Activated gamma-delta T cell treated with Interleukin-2 at 50 U/mL for 16 hours (primary cell): ENCODE measurements around the gene ATG9B.
"Not testable (repeated sequence)": the region's sequence is repeated elsewhere in the genome, so short reads cannot be mapped to it uniquely, and the experiment has no call there.

Experiments
- DNase-seq: peaks from one replicate; pipeline ENCODE4 v3.0.0-alpha.2; 2020

The ATG9B gene

GRCh38 chr7:151035902-151036301, 11.6 kb upstream of the ATG9B start:
- DNase-seq: no peak

- no peak for DNase-seq
Observed at GRCh38 chr7:151035026-151035717, 10.9 kb upstream of the ATG9B start.

DNA sequence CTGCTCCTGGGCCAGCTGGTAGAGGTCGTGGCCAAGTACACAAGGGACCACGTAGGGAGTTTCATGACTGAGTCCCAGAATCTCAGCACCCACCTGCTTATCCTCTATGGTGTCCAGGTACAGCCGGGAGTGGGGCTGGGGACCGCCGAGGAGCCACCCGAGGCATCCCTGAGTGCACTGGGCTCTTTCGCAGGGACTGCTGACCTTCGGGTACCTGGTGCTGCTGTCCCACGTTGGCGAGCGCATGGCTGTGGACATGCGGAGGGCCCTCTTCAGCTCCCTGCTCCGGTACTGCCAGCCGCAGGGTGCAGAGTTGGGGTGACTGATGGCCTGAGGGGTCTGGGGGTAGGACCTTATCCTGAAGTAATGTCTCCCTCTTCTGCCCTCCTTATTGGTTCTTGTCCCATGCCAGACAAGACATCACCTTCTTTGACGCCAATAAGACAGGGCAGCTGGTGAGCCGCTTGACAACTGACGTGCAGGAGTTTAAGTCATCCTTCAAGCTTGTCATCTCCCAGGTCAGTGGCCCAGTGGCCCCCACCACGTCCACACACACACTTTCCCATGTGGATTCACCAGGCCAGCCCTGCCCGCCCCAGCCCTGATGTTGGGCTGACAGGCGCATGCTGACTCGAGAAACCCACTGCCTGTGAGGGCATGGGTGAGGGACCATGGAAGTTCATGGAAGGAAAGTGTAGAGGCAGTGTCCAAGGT, 10.2 kb upstream of the ATG9B start:
- no peak for DNase-seq

DNA sequence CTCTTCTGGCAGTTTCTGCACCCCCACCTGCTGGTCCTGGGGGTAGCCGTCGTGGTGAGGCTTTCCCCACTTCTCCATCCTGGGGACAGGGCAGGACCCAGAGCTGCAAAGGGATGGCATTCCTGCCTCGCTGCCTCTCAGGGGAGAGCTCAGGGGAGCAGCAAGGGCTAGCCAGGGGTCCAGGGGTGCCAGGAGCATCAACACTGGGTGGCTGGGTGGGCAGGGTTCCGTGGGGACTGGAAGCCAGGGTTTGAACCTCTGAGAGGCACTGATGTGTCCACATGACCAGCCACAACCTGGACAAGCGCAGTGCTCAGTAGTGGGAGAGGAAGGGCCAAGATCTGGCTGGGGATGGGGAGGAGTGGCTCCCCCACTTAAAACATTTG, 9.6 kb upstream of the ATG9B start:
- no peak for DNase-seq

- DNase-seq: no peak
Observed at GRCh38 chr7:151032936-151033863, 8.9 kb upstream of the ATG9B start.

GRCh38 chr7:151031011-151031410, 6.7 kb upstream of the ATG9B start:
- no peak for DNase-seq

GRCh38 chr7:151028948-151029501, 4.7 kb upstream of the ATG9B start:
- no peak for DNase-seq

GRCh38 chr7:151028131-151028947, 4.0 kb upstream of the ATG9B start, which contains the start of gene ABCB8:
TSS of gene ABCB8 (plus strand) at chr7:151028450. CDS start at chr7:151028516, 66 bp downstream.
- peak; percentile 99 for DNase-seq

GRCh38 chr7:151027728-151028130, 3.4 kb upstream of the ATG9B start:
- not testable (repeated sequence) for DNase-seq

DNA sequence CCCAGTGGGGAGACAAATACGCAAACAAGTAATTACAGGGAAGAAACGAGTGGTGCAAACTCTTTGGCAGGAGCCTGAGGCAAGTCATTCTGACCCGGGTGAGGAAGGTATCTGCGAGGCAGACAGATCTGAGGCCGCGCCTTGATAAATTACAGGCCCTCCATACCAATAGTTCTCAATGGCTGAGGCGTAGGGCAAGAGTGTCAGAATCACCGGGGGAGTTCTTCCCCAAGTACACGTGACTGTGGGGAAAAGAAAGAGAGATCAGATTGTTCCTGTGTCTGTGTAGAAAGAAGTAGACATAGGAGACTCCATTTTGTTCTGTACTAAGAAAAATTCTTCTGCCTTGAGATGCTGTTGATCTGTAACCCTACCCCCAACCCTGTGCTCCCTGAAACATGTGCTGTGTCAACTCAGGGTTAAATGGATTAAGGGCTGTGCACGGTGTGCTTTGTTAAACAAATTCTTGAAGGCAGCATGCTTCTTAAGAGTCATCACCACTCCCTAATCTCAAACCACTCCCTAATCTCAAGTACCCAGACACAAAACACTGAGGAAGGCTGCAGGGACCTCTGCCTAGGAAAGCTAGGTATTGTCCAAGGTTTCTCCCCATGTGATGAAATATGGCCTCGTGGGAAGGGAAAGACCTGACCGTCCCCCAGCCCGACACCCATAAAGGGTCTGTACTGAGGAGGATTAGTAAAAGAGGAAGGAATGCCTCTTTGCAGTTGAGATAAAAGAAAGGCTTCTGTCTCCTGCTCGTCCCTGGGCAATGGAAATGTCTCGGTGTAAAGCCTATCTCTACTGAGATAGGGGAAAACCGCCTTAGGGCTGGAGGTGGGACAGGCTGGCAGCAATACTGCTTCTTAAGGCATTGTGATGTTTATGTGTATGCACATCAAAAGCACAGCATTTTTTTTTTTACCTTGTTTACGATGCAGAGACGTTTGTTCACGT, 2.8 kb upstream of the ATG9B start:
- DNase-seq: not testable (repeated sequence)

- DNase-seq: no peak
Observed at GRCh38 chr7:151025924-151026671, 1.8 kb upstream of the ATG9B start.

DNA sequence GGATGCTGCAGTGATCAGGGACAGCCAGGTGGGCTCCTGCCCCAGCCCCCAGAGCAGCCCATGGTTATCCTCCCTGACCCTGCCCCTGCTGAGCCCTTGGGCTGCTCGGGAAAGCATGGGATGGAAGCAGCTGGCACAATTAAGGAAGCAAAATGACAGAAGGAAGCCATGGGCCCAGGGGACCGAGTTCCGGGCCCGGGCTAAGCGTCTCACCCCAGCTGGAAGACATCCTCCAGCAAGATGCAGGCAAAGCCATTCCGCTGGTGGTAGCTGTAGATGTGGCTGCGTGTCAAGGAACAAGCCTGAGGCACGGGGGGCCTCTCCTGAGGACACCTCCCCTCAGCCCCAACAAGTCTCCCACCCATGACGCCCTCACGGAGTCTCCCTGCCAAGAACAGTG, 1.1 kb downstream of the ATG9B start:
- no peak for DNase-seq

GRCh38 chr7:151020231-151020630, 4.1 kb downstream of the ATG9B start:
- DNase-seq: no peak

- DNase-seq: no peak
Observed at GRCh38 chr7:151019130-151019447, 5.2 kb downstream of the ATG9B start.

DNA sequence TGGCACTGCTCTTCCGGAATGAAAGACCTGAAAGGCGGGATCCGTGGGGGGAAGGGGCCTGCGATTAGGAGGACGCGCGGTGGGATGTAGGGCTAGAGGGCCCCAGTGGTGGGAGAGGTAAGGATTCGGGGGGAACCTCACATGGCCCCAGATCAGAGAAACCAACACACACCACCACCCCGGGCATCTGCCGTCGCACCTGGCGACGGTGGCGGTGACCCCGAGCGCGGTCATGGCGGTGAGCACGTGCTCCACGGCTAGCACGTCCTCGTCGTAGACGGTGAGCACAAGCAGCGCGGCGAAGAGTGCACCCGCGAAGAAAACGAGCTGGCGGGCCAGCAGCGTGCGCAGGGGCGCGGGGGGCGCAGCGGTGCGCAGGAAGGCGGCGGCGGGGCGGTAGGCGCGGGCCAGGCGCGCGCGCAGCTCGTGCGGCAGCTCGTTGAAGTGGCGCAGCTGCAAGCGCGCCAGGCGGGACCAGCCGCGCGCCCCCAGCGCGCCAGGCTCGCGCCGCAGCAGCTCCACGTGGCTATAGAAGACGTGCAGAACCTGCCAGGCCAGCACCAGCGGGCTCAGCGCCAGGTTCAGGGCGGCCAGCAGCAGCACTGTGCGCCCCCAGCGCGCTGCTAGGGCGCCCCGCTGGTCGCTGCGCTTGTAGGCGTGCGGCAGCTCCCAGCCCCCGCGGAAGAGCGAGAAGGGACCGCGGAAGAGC, 5.7 kb downstream of the ATG9B start:
- DNase-seq: no peak

- peak; percentile 81 for DNase-seq
Observed at GRCh38 chr7:151017953-151018420, 6.3 kb downstream of the ATG9B start.

DNA sequence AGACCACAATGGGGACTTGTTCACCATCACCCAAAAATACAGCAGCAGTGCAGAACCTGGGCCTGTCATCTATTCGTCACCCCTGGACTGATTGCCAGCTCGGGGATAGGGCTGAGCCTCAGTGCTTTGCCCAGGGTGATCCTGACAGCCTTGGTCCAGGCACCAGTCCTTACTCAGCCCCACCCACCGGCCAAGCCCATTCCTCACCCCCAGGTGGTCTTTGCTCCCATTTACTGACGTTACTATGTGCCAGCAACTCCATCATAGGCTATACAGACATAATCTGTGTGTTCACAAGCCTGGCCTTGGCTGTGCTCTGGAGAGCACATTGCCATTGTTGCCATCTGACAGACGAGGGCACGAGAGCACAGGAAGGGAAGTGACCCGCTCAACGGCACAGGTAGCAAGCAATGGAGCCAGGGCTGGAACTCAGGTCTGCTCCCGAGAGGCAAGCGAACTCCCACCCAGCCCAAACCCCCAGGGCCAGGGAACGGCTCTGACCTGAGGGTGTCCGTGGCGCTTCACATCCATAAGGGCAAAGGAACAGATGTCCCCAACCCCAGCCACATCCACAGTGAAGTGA, 6.8 kb downstream of the ATG9B start:
- DNase-seq: no peak

DNA sequence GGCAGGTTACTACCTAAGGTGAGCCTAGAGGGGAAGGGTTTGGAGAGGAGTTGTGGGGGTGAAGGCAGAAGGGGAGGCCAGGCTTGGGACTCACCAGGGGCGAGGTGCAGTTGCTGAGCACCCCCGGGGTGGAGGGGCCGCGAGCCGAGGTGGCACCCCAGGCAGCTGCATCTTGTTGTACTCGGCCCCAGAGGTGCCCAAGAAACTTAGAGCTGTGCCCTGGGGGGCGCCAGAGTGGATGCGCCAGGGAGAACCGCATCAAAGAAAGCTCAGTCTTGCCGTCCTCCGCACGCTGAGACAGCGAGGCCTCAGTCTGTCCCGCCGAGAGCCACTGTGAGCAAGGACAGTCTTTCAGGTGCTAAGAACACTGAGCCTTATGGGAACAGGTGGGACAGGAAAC, 7.4 kb downstream of the ATG9B start:
- DNase-seq: no peak

DNA sequence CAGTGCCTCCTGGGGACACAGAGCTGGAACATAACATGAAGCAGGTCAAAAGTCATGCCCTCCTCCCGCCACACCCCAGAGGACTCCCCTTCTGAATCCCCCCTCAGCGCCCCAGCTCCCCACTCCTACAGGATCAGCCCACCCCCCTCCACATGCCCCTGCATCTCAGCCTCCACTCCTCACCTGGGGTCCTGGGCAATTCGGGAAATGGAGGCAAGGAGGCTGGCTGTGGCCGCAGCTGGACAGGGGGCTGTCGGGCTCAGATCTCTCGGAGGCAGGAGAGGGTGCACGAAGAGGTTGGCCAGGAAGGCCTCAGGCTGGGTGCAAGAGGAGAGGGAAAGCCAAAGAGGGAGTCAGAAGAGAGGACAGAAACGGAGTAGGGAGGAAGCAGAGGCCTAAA, 7.8 kb downstream of the ATG9B start:
- DNase-seq: no peak
